Cardiac fibroblast (primary cell): ENCODE measurements around the gene TTLL9.

Experiments used
- DNase-seq, 2 donors: peaks; one replicate each; pipeline versions ENCODE4 v3.0.0 to v3.0.0-alpha.2; 2010; ENCODE audit warnings: low read depth in 2 of 2
- H3K4me3 ChIP-seq, 2 donors: replicated peaks in 1 of 2; 1 replicate in 1 of 2; 2 replicates in 1 of 2; pipeline ENCODE4 v1.5.1; 2011; ENCODE audit warnings: low read depth in 2 of 2, low read length in 2 of 2, mild to moderate bottlenecking in 2 of 2, moderate library complexity in 1 of 2
- TF ChIP-seq, protein P1 (sequence below): IDR thresholded peaks from one replicate; pipeline ENCODE4 v1.5.1; 2011; ENCODE audit warnings: low read depth, mild to moderate bottlenecking, low read length, inconsistent platforms

Gene TTLL9

DNA sequence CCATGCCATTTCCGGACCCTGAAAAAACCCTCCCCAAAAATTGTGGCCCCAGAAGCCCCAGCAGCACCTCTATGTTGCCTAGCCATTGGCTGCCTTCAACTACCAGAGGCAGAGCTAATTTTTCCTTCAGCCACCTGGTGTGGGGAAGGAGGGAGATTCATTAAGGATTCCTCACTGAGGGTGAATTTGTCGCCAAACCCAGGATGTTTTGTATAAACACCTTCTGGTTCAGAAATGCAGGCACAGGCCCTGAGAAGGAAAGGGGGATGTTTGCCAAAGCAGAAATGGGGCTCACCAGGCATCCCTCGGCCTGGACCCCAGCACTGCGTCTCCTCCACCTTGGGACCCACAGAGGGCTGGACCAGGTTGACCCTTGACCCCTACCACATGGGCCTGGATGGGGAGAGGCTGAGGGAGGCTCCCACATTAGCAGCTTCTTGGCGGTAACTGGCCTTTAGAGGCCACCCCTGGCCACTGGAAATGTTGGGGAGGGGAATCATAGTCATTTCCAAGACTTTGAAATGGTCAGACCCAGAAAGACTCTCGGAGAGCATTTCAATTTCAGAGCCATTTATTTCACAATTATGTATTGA is 83.2 kb downstream of the TTLL9 start:
- TF ChIP-seq, protein P1, sequence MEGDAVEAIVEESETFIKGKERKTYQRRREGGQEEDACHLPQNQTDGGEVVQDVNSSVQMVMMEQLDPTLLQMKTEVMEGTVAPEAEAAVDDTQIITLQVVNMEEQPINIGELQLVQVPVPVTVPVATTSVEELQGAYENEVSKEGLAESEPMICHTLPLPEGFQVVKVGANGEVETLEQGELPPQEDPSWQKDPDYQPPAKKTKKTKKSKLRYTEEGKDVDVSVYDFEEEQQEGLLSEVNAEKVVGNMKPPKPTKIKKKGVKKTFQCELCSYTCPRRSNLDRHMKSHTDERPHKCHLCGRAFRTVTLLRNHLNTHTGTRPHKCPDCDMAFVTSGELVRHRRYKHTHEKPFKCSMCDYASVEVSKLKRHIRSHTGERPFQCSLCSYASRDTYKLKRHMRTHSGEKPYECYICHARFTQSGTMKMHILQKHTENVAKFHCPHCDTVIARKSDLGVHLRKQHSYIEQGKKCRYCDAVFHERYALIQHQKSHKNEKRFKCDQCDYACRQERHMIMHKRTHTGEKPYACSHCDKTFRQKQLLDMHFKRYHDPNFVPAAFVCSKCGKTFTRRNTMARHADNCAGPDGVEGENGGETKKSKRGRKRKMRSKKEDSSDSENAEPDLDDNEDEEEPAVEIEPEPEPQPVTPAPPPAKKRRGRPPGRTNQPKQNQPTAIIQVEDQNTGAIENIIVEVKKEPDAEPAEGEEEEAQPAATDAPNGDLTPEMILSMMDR: no peak
- DNase-seq: no peak
- H3K4me3 ChIP-seq: no peak overlapping the region

DNA sequence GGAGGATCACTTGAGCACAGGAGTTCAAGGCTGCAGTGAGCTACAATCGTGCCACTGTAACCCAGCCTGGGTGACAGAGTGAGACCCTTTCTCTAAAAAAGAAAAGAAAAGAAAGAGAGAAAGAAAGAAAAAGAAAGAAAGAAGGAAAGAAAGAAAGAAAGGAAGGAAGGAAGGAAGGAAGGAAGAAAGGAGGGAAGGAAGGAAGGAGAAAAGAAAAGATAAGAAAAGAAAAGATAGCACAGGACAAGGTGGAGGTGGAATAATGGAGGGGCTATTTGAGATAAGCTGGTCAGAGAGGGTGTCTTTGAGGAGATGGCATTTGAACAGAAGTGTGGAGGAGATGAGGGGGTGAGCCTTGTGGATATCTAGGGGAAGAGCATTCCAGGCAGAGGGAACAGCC is 84.1 kb downstream of the TTLL9 start:
- TF ChIP-seq, protein P1: no peak
- DNase-seq: no peak

DNA sequence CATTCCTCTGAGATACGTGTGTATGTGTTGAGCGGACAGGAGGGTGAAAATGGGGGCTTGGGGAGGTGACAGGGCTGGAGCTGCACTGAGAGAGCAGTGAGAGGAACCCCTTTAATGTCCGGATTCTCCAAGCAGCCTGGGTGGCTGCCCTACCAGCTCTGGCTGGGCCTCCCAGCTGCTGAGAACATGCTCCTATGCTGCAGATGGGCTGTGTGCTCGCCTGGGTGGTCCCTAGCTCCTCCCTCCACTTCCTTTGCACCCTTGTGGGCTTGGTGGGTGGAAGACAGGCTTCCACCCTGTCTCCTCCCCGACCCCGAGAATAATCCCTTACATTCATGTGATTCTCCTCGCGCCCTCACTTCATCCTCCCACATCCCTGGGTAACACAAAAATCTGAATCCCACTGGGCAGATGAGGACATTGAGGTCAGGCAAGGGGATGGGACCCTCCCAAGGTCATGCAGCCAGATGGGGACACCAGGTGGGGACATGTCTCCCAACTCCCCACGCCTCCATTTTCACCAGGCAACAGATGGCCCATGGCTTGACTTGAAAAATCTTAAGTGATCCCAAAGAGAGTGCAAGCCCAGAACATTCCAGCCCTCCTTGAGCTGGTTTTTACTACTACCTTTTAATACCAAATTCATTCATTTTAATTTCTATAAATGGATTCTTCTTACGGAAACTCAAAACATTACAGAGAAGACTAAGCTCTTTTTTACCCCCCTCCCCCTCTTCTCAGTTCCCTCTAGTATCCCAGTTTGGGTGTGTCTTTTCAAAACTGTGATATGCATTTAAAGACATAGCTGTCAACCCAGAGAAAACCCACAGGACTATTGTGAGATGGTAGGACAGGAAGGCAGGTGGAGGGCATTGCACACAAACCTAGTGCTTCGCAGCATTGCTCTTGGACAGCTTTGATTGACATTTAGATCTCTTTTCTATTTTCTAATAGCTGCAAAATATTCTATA is 86.4 kb downstream of the TTLL9 start:
- H3K4me3 ChIP-seq: no peak overlapping the region
- DNase-seq: no peak
- TF ChIP-seq, protein P1: no peak

More for the DNA sequence above, 84.1 kb downstream of the TTLL9 start:
- no peak overlapping the region for H3K4me3 ChIP-seq

DNA sequence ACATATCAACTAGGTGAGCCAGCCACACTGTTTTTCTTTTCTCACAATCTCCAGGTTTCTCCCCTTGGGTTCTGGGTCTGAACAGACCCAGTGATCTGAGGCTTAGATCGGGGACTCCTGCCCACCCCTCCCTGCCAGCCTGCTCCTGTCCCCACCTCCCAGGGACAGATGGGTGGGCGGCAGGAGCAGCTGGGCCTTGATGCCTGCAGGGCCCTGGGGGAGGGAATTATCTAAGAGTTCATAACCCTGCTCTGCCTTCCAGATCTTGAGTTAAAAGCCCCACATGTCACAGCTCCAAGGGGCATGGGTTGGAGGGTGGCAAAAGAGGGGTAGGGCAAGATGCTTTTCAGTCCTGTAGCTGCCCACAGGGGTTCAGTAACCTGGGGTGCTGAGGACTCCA is 92.3 kb downstream of the TTLL9 start:
- DNase-seq: no peak

DNA sequence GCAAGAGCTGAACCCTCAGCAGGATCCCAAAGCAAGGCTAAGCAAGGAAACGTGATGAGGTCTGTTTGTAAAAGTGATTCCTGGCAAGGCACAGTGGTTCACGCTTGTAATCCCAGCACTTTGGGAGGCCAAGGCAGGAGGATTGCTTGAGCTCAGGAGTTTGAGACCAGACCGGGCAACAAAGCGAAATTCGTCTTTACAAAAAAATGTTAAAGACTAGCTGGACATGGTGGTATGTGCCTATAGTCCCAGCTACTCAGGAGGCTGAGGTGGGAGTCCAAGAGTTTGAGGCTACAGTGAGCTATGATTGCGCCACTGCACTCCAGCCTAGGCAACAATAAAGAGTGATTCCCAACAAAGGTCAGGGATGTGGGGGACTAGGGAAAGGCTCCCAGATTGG is 93.5 kb downstream of the TTLL9 start:
- H3K4me3 ChIP-seq: no peak overlapping the region
- TF ChIP-seq, protein P1: no peak
- DNase-seq: no peak

More for the DNA sequence above, 92.3 kb downstream of the TTLL9 start:
- TF ChIP-seq, protein P1: no peak
- H3K4me3 ChIP-seq: no peak overlapping the region

DNA sequence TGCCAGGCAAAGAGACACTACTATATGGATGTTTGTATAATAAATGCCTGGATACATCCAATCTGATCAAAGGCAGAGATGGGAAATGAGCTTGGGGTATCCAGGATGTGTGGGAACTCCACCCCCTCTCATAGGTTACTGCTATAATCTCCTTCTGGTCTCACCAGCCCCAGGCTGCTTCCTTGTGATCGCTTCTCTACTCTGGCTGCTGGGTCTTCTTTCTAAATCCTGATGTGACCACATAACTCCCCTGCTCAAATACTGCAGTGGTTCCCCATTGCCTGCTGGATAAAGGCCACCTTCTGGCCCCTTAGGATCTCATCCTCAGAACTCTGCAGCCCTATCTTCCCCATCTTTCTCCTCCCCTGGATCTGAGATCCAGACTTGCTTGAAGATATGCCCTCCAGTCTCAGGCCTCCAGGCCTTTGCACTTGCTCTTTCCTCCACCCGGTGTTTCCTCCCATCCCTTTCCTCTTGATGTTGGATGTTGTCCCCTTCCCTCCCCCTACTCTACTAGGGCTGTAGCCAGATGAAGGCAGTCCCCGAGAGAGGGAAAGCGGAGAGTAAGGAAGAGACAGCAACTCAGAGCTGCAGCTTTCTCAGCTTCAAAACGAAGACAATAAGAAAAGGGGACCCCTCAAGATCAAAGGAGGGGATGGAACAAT is 96.7 kb downstream of the TTLL9 start:
- DNase-seq: no peak
- TF ChIP-seq, protein P1: no peak
- H3K4me3 ChIP-seq: no peak overlapping the region
